OCI-LY7 (cell line): Measurements from ENCODE around the gene OPRPN.

ENCODE experiments used
- EZH2phosphoT487 ChIP-seq: fragments of 200-600 bp; sonication (generic); IDR thresholded peaks from 2 replicates; pipeline ENCODE4 v1.6.1; 2018; ENCODE audit warnings: low read depth, borderline replicate concordance, mild to moderate bottlenecking, mixed run types, antibody characterized with exemption, low read length, moderate library complexity, mixed read lengths
- TF ChIP-seq, protein P1 (sequence below): fragments of 200-600 bp; sonication (generic); conservative IDR thresholded peaks from 2 replicates; pipeline ENCODE4 v1.5.1; 2014; ENCODE audit warnings: mild to moderate bottlenecking, antibody characterized with exemption, low read length, moderate library complexity, mixed read lengths

DNA sequence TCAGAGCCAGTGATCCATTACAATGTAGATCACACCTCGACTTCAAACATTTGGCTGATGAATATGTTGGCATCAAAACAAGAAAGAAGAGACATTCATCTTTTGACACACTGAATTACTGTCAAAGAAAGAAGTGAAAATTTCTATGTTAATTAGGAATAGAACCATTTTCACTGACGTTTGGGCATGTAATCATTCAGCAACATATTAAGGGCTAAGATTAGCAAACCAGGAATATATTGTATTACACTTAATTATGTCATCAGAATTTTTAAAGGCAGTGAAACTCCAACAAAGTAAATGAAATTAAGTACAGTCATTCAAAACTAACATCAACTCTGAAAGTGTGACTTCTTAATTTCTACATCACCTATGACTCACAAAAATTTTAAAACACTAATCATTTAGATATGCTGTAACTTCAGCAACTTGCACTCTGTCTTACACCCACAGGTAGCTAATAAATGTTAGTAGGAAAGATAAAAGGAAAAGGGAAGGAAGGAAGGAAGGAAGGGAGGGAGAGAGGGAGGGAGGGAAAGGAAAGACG is 38.6 kb upstream of the OPRPN start:
- TF ChIP-seq, protein P1, sequence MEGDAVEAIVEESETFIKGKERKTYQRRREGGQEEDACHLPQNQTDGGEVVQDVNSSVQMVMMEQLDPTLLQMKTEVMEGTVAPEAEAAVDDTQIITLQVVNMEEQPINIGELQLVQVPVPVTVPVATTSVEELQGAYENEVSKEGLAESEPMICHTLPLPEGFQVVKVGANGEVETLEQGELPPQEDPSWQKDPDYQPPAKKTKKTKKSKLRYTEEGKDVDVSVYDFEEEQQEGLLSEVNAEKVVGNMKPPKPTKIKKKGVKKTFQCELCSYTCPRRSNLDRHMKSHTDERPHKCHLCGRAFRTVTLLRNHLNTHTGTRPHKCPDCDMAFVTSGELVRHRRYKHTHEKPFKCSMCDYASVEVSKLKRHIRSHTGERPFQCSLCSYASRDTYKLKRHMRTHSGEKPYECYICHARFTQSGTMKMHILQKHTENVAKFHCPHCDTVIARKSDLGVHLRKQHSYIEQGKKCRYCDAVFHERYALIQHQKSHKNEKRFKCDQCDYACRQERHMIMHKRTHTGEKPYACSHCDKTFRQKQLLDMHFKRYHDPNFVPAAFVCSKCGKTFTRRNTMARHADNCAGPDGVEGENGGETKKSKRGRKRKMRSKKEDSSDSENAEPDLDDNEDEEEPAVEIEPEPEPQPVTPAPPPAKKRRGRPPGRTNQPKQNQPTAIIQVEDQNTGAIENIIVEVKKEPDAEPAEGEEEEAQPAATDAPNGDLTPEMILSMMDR = no peak
- TF ChIP-seq EZH2phosphoT487 = no peak
